WERI-Rb-1 (cell line): ENCODE results near the gene LITAF.

Experiments
- DNase-seq: peaks from one replicate; pipeline ENCODE4 v3.0.0-alpha.2; 2020
- H3K27ac ChIP-seq: fragments of 250-450 bp; sonication (Bioruptor Pico); 2 replicates; pipeline ENCODE4 v1.5.1; 2020; ENCODE audit warnings: mild to moderate bottlenecking, moderate library complexity
- H3K27me3 ChIP-seq: fragments of 250-450 bp; sonication (Bioruptor Pico); 2 replicates; pipeline ENCODE4 v1.5.1; 2021; ENCODE audit warnings: mild to moderate bottlenecking, low read depth, moderate library complexity; ENCODE audit not compliant: insufficient read depth, severe bottlenecking
- H3K36me3 ChIP-seq: fragments of 250-450 bp; sonication (Bioruptor Pico); 2 replicates; pipeline ENCODE4 v1.5.1; 2020; ENCODE audit warnings: mild to moderate bottlenecking, moderate library complexity
- H3K4me3 ChIP-seq: 2 replicates; pipeline ENCODE4 v1.5.1; 2011; ENCODE audit warnings: low read depth, mild to moderate bottlenecking, control low read depth, low read length
- H3K9me3 ChIP-seq: fragments of 250-450 bp; sonication (Bioruptor Pico); 2 replicates; pipeline ENCODE4 v1.5.1; 2021; ENCODE audit warnings: mild to moderate bottlenecking, moderate library complexity; ENCODE audit not compliant: severe bottlenecking
- CTCF ChIP-seq: IDR thresholded peaks from 2 replicates; pipeline ENCODE4 v1.5.1; 2011; ENCODE audit warnings: low read depth, mild to moderate bottlenecking, control low read depth, inconsistent platforms, low read length

LITAF gene

DNA sequence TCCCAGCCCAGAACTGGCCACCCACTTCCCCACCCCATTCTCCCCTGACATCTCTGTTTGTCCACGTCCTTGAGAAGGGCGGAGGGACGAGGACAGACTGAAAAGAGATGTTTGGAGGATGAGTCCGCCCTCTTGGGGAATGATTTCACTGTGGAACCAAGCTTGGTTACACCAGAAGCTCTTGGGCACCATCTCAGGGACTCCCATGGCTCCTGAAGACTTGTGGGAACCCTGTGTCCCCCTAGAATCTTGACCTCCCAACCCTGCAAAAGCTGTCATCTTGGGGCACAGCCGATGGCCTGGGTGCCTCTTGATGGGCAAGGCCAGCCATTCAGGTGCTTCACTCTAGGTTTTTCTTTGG is 25.9 kb upstream of the LITAF start:
- Histone ChIP-seq H3K27ac (no peak overlapping the region), H3K9me3 (no peaks in the 10 kb centered on the region), H3K27me3 (no peaks in the 10 kb centered on the region), H3K4me3 (no peak overlapping the region), H3K36me3 (no peaks in the 10 kb centered on the region)
- TF ChIP-seq CTCF = no peak
- DNase-seq = no peak

DNA sequence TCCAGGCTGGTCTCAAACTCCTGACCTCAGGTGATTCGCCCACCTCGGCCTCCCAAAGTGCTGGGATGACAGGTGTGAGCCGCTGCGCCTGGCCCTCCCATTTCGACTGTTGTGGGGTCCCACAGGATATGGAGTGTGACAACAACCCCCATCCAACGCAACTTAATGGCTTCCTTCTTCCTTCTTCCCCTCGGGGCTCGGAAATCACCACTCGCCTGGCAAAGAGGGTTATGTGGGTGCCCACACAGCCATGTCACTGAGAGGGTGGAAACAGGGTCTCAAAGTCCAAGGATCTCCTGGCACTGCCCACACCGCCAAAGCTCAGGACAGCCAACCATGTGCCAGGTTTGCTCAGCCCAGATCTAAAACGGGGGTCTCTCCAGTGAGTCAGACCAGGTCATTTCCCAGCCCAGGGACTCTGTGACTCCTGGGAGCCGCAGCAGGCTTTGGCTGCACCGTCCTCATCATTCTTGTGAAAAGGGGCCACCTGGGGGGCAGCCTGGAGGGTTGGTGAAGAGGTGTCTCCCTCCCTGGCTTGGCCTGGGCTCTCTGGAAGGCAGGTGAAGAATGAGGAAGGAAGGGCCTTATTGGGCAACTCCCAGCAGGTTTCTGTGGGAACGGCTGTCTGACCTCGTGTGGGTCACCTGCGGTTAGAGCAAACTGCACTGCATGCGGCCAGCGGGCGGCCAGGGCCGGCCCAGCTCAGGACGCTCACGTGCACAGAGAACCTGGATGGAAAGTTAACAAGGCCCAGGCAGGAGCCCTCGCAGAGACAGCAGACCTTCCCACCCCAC is 25.3 kb upstream of the LITAF start:
- Histone ChIP-seq H3K27me3 (no peaks in the 10 kb centered on the region), H3K9me3 (no peaks in the 10 kb centered on the region), H3K27ac (no peak overlapping the region), H3K36me3 (no peaks in the 10 kb centered on the region), H3K4me3 (no peak overlapping the region)
- no peak for DNase-seq
- no peak for TF ChIP-seq CTCF

DNA sequence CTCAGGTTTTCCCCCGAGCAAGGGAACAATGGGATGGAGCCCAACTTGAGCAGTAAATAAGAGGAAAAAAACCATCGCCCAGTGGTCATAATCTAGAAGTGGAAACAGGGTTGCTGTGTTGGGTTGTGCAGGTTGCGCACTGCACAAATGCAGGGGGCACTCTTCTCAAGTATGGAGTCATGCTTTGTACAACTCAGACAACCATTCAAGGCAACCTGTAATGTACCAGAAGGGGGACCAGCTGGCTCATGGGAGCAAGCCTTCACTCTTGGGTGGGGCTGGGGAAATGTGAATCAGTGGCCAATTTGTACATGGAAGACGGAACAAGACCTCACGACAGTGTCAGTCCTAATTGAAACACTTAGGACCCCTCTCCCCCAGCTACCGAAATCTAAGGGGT is 23.9 kb upstream of the LITAF start:
- DNase-seq = no peak

GRCh38 chr16:11610121-11610505 is 23.4 kb upstream of the LITAF start:
- Histone ChIP-seq H3K27ac (no peak overlapping the region), H3K4me3 (no peak overlapping the region), H3K36me3 (no peaks in the 10 kb centered on the region), H3K9me3 (no peaks in the 10 kb centered on the region), H3K27me3 (no peaks in the 10 kb centered on the region)
- no peak for TF ChIP-seq CTCF
- DNase-seq = no peak

More for the DNA sequence above, 23.9 kb upstream of the LITAF start:
- no peaks in the 10 kb centered on the region for H3K36me3 ChIP-seq
- TF ChIP-seq CTCF = no peak
- no peaks in the 10 kb centered on the region for H3K27me3 ChIP-seq
- no peaks in the 10 kb centered on the region for H3K9me3 ChIP-seq
- no peak overlapping the region for H3K4me3 ChIP-seq
- no peak overlapping the region for H3K27ac ChIP-seq

DNA sequence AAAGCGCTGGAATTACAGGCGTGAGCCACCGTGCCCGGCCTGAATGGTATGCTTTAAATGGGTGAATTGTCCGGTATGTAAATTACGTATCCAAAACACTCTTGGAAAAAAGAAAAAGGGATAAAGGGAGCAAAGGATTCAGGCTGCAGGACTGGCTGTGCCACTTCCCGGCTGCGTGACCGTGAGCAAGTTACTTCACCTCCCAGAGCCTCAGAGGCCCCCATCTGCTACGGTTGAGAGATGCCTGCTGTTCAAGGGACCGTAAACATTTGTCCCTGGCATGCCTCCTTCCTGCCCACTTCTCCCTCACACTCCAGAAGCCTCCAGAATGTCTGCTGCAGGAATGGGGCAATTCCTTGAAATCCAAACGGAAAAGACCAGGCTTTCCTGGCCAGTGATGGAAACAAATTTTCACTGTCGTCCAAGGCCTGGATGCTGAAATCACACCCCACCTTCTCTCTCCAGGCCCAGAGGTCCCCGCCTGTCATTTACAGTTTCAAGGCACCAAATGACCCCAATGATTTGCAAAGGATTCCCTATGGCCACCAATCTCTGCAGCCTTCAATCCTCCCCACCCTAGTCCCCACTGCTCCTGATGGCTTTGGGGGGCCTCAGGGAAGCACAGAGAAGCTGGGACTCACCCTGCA is 22.9 kb upstream of the LITAF start:
- TF ChIP-seq CTCF = no peak
- Histone ChIP-seq H3K27ac (no peak overlapping the region), H3K27me3 (no peaks in the 10 kb centered on the region), H3K4me3 (no peak overlapping the region), H3K36me3 (no peaks in the 10 kb centered on the region), H3K9me3 (no peaks in the 10 kb centered on the region)
- no peak for DNase-seq
